ENCODE measurements around the gene SLC26A11. TPM values are rescaled to one million over a fixed set of nuclear protein-coding genes. Genes with fewer than 3 reads are reported as not detected.
"Not testable (repeated sequence)": the region's sequence is repeated elsewhere in the genome, so short reads cannot be mapped to it uniquely, and the experiment has no call there.

Gene SLC26A11
- polyA plus RNA-seq, 4 donors: 18.5 to 34.9 (median 21.7) TPM

DNA sequence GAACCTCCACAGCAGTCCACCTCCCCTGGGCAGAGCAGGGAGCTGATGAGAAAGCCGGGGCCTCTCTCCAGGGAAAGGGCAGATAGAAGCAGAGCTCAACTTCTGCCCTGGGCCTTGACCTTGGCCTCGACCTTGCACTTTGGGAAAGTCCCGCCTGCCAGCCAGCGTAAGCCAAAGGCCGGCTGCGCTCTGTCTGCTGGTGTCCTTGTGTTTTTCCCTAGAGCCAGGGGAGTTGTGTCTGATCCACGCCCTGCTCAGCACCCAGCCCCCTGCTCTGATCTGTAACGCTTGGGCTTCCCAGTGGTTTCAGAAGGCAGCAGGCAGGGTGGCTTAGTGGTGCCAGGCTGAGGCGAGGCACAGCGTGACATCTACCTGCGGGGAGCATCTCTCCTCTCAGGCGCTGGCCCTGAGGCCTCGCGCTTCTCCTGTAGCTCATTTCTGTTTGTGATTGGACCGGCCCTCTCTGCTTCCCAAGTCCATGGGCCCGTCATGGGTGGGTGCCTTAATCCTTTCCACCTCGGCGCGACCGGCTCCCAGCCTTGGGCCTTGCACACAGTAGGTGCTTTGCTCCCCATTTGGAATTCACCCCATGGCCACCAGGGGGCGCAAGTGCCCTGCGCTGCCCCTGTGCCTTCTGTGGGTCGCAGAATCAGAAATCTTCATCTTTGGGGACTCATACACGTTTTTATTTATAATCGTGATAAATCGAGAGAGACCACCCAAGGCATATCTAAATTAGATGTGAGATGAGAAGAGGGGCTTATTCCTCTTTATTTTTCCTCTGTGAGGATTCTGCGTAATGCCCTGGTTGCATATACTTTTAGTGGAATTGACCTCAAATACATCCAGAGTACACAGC, 24.3 kb upstream of the SLC26A11 start:
- DNase-seq (ENCODE audit: low read depth in 4 of 4, low spot score in 3 of 4): no peak

DNA sequence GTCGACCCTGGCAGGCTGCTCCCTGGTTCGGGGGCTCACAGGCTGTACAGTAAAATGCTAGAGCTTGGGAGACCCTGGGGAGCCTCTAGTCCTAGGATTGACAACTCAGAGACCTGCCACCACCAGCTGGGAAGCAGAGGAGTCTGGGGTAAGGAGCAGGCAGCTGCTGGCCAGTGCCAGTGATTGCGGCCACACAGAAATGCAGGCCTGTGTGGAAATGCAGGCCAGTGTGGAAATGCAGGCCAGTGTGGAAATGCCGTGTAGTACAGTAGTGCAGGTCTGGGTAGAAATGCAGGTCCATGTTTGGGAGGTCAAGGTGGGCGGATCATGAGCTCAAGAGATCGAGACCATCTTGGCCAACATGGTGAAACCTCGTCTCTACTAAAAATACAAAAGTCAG, 23.6 kb upstream of the SLC26A11 start:
- DNase-seq (ENCODE audit: low read depth in 4 of 4, low spot score in 3 of 4): no peak

DNA sequence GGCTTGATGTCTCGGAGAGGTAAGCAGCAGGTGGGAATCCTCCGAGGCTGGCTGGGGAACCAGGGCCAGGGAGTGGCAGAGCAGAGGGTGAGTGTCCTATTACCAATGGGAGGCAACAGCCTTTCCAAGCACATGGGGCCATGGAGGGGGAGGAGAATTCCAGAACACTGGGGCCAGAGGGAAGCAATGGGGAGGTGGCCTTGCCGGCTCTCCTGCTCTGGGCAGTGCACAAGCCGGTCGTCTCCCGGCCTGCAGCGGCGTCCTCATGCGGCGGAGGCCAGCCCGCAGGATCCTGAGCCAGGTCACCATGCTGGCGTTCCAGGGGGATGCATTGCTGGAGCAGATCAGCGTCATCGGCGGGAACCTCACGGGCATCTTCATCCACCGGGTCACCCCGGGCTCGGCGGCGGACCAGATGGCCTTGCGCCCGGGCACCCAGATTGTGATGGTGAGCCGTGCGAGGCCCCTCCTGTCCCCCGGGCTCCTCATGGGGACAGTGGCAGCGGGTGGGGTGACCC, 22.0 kb upstream of the SLC26A11 start:
- peak in 1 of 4 donors; percentile 51 for DNase-seq (ENCODE audit: low read depth in 4 of 4, low spot score in 3 of 4)

- not testable (repeated sequence) for DNase-seq (ENCODE audit: low read depth in 4 of 4, low spot score in 3 of 4)
Observed at GRCh38 chr17:80199295-80199694, 20.9 kb upstream of the SLC26A11 start.

DNA sequence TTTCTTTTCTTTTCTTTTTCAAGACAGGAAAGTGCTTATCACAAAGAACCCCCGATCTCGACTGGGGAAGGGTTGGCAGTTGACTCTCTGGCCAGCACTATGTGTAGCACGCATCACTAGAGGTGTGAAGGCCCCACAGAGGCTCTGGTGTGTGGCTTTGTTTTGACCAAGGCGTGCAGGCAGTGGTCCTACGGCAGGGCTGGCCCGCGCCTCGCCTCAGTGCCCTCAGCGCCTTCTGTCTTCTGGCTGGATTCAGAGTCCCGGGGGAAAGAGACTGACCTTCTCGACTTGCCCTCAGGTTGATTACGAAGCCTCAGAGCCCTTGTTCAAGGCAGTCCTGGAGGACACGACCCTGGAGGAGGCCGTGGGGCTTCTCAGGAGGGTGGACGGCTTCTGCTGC, 18.8 kb upstream of the SLC26A11 start:
- DNase-seq (ENCODE audit: low read depth in 4 of 4, low spot score in 3 of 4): no peak

DNA sequence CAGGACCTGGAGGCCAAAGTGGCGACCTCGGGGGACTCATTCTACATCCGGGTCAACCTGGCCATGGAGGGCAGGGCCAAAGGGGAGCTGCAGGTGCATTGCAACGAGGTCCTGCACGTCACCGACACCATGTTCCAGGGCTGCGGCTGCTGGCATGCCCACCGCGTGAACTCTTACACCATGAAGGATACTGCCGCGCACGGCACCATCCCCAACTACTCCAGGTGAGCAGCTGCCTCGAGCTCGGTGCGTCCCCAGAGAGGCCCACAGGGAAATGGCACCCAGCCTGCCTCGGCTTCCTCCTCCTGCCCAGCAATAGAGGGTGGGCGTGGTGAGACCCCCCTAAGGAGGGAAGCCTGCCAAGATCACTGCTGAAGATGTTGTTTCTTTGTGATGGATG, 18.0 kb upstream of the SLC26A11 start:
- no peak for DNase-seq (ENCODE audit: low read depth in 4 of 4, low spot score in 3 of 4)

- no peak for DNase-seq (ENCODE audit: low read depth in 4 of 4, low spot score in 3 of 4)
Observed at GRCh38 chr17:80203471-80203963, 16.7 kb upstream of the SLC26A11 start.

- no peak for DNase-seq (ENCODE audit: low read depth in 4 of 4, low spot score in 3 of 4)
Observed at GRCh38 chr17:80204626-80205468, 15.4 kb upstream of the SLC26A11 start.

GRCh38 chr17:80205811-80206210, 14.4 kb upstream of the SLC26A11 start:
- no peak for DNase-seq (ENCODE audit: low read depth in 4 of 4, low spot score in 3 of 4)

- no peak for DNase-seq (ENCODE audit: low read depth in 4 of 4, low spot score in 3 of 4)
Observed at GRCh38 chr17:80208050-80208449, 12.2 kb upstream of the SLC26A11 start.

- no peak for DNase-seq (ENCODE audit: low read depth in 4 of 4, low spot score in 3 of 4)
Observed at GRCh38 chr17:80209765-80210164, 10.5 kb upstream of the SLC26A11 start.

- no peak for DNase-seq (ENCODE audit: low read depth in 4 of 4, low spot score in 3 of 4)
Observed at GRCh38 chr17:80210348-80211108, 9.7 kb upstream of the SLC26A11 start.

GRCh38 chr17:80212109-80212508, 8.1 kb upstream of the SLC26A11 start:
- no peak for DNase-seq (ENCODE audit: low read depth in 4 of 4, low spot score in 3 of 4)

DNA sequence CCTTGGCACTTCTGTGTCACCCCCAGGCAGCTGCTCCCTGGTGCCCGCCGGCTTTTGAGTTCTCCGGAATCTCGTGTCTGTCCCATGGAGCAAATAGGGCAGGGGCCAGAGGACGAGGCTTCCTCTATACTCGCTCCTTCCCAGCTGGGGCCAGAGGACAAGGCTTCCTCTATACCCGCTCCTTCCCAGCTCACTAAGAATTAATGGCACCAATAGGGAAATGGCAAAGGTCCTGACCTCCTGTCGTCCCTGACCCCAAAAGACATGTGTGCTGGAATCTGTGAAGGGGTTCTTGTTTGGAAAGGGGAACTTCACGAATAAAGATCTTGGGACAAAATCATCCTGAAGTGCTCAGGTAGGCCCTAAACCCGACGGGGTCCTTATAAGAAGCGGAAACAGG, 7.7 kb upstream of the SLC26A11 start:
- no peak for DNase-seq (ENCODE audit: low read depth in 4 of 4, low spot score in 3 of 4)

GRCh38 chr17:80212962-80213642, 7.1 kb upstream of the SLC26A11 start:
- no peak for DNase-seq (ENCODE audit: low read depth in 4 of 4, low spot score in 3 of 4)

- DNase-seq (ENCODE audit: low read depth in 4 of 4, low spot score in 3 of 4): no peak
Observed at GRCh38 chr17:80213643-80213975, 6.6 kb upstream of the SLC26A11 start.

DNA sequence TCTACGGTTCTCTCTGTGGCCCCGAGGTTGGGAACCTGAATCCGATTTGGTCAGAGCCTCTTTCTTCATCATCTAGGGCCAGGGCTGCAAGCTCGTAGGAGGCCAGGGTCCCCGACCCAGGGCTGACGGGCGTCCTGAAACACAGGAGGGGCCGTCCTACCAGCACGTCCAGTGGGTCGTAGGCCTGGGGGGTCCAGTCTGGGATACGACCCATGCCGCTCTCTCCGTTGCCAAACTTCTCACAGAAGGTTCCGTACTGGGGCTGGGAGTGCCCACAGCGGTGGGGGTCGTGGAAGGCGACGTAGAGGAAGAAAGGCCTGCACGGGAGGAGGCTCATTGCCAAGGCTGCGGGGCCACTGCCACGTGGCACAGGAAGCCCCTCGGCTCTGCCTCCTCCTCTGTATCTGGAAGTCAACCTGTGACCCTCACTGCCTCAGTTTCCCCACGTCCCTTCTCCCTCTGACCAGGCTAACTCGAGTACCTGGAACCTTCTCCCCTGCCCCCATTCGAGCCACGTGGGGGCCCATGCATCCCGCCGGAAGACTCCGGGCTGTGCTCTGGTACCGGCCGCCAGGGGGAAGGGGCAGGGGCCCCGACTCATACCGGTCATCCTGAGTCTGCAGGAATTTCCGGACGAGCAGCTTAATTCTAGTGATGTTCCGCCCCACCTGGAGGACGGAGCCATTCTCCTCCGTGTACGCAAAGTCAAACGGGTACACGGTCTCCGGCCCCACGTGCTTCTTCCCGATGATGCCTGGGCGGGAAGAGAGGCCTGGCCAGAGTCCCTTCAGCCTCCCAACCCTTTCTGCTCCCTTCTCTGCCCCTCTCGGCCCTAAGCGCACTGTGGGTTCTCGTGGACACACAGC, 6.0 kb upstream of the SLC26A11 start:
- no peak for DNase-seq (ENCODE audit: low read depth in 4 of 4, low spot score in 3 of 4)

DNA sequence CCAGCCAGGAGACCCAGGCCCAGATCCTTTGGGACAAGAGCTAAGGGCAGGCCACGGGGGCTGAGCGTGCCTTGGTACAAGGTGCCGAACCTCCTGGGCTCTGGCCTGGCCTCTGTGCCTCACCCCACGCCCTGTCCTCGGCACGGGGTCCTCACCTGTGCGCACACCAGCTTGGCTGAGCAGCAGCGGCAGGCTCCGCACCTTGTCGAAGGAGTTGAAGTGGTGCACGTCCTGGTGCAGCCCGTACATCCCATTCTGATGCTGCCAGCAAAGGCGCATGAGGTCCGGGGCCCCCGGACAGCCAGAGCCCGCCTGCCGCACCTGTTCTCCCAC, 5.4 kb upstream of the SLC26A11 start:
- DNase-seq (ENCODE audit: low read depth in 4 of 4, low spot score in 3 of 4): no peak

All from left renal pelvis (tissue), 4 donors.